HG02571 (cell line): ENCODE data around the gene RNF186.
"Not testable (repeated sequence)": the region's sequence is repeated elsewhere in the genome, so short reads cannot be mapped to it uniquely, and the experiment has no call there.

Experiments used
- ATAC-seq: cut with Tn5 transposase; IDR thresholded peaks from one replicate; pipeline ENCODE4 v1.9.1; 2021; ENCODE audit warnings: mild to moderate bottlenecking, moderate library complexity; ENCODE audit not compliant: unreplicated experiment

RNF186 gene

GRCh38 chr1:19825298-19825697 is 10.2 kb upstream of the RNF186 start:
- no peak for ATAC-seq

- no peak for ATAC-seq
Observed at GRCh38 chr1:19824541-19824940, 9.5 kb upstream of the RNF186 start.

GRCh38 chr1:19824036-19824435 is 9.0 kb upstream of the RNF186 start:
- no peak for ATAC-seq

- no peak for ATAC-seq
Observed at GRCh38 chr1:19819701-19820100, 4.6 kb upstream of the RNF186 start.

GRCh38 chr1:19818324-19818723 is 3.2 kb upstream of the RNF186 start:
- no peak for ATAC-seq

GRCh38 chr1:19817160-19817559 is 2.1 kb upstream of the RNF186 start:
- no peak for ATAC-seq

- ATAC-seq = not testable (repeated sequence)
Observed at GRCh38 chr1:19816737-19817086, 1.6 kb upstream of the RNF186 start.

GRCh38 chr1:19815801-19816736 is 986 bp upstream of the RNF186 start:
- ATAC-seq = no peak

GRCh38 chr1:19814244-19814661 is 830 bp downstream of the RNF186 start:
- ATAC-seq = no peak

GRCh38 chr1:19813643-19813960 is 1.5 kb downstream of the RNF186 start:
- ATAC-seq = no peak

GRCh38 chr1:19812875-19813642 is 2.0 kb downstream of the RNF186 start:
- ATAC-seq = no peak

- no peak for ATAC-seq
Observed at GRCh38 chr1:19811206-19811851, 3.8 kb downstream of the RNF186 start.

- no peak for ATAC-seq
Observed at GRCh38 chr1:19809044-19809750, 5.9 kb downstream of the RNF186 start.

GRCh38 chr1:19808351-19808750 is 6.7 kb downstream of the RNF186 start:
- ATAC-seq = no peak

GRCh38 chr1:19804831-19805251 is 10.2 kb downstream of the RNF186 start:
- no peak for ATAC-seq

GRCh38 chr1:19802269-19802668 is 12.8 kb downstream of the RNF186 start:
- no peak for ATAC-seq

- ATAC-seq = peak; percentile 17
Observed at GRCh38 chr1:19800076-19800804, 14.8 kb downstream of the RNF186 start.

- ATAC-seq = peak; percentile 64
Observed at GRCh38 chr1:19799230-19800075, 15.6 kb downstream of the RNF186 start, which contains the start of gene TMCO4. TSS of gene TMCO4 (minus strand) at chr1:19799916. CDS start at chr1:19780758, 19,158 bp downstream.

GRCh38 chr1:19798486-19799229 is 16.4 kb downstream of the RNF186 start:
- no peak for ATAC-seq
